ENCODE data around the gene GRIN2C.
"Not testable (repeated sequence)": the region's sequence is repeated elsewhere in the genome, so short reads cannot be mapped to it uniquely, and the experiment has no call there.

GRIN2C gene

DNA sequence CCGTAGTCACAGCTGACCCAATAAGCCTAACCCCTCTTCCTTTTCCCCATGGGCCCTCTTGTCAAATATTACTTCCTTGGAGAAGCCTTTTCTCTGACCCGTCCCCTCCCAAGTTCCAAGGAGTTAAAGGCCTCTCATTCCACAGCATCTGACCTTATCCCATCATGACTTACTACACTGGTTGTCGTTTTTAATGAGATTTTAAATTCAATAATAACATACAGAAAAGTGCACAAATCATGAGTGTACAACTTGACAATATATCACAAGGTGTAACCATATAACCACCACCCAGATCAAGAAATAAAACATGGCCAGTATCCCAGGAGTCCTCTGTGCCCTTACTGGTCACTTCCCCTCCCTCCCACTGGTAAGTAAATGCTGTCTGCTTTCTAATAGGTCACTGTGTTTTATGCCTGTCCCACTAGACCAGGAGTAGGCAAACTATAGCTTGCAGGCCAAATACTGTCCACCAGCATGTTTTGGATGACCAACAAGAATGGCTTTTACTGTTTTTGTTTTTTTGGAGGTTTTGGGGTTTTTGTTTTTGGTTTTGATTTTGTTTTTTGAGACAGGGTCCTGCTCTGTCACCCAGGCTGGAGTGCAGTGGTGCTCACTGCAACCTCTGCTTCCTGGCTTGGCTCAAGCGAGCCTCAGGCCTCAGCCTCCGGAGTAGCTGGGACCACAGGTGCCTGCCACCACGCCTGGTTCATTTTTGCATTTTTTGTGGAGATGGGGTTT lies 14.4 kb upstream of the GRIN2C start:
- Histone ChIP-seq H3K4me3 (peak overlapping the region; percentile 73), H3K27me3 (ENCODE audit: low read depth) (no peaks in the 10 kb centered on the region), H3K9me3 (no peaks in the 10 kb centered on the region), H3K4me1 (peaks cover 10% of the 10 kb centered on the region), H3K36me3 (replicated peaks) (no peaks in the 10 kb centered on the region)
- in situ Hi-C loops (cut with MboI; ENCODE audit: low sequenced_read_pairs): no loop called here
- peak in 1 of 2 experiments; percentile 13 for DNase-seq (ENCODE audit: low spot score in 2 of 2)

DNA sequence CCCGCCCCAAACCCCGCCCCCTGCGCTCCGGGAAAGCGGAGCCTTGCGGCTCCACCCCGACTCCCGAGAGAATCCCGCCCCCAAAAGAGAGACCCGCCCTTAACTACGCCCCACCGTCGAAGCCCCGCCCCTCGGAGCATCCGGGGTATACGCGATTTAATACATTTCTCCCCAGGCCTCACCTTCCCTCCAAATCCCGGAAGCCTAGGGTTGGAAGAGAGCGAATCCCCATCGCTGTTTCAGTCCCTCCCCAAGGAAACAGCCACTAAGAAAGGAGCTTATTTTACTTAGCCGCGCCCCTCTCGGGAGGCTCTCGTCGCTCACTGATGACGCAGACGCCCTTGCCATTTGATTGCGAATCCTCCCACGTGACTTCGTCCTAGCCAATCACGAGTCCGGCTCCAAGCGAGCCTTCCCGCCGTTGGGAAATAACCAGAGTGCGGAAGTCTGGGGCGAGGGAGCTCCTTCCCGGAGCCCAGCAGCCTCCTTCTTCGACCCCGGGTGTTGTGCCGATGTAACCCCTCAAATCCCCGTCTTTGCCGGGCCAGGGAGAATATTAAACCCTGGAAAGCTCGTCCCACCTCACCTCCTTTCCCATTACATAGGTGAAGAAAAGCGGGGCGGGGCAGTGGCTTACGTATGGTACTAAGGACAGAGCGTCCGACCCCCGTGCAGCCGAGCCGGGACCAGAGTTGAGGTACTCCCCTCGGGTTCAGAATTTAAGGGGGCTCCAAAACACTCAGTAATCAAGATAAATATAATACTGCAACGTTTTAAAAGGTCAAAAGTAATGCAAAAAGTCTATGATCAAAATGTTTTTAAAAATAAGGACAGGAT lies 13.6 kb upstream of the GRIN2C start:
- Histone ChIP-seq H3K27me3 (ENCODE audit: low read depth) (no peaks in the 10 kb centered on the region), H3K4me3 (peak overlapping the region; percentile 73), H3K9me3 (no peaks in the 10 kb centered on the region), H3K4me1 (peaks cover 10% of the 10 kb centered on the region), H3K36me3 (replicated peaks) (no peaks in the 10 kb centered on the region)
- in situ Hi-C loops (cut with MboI; ENCODE audit: low sequenced_read_pairs): no loop called here
- peak; percentile 99 for DNase-seq (ENCODE audit: low spot score in 2 of 2)

DNA sequence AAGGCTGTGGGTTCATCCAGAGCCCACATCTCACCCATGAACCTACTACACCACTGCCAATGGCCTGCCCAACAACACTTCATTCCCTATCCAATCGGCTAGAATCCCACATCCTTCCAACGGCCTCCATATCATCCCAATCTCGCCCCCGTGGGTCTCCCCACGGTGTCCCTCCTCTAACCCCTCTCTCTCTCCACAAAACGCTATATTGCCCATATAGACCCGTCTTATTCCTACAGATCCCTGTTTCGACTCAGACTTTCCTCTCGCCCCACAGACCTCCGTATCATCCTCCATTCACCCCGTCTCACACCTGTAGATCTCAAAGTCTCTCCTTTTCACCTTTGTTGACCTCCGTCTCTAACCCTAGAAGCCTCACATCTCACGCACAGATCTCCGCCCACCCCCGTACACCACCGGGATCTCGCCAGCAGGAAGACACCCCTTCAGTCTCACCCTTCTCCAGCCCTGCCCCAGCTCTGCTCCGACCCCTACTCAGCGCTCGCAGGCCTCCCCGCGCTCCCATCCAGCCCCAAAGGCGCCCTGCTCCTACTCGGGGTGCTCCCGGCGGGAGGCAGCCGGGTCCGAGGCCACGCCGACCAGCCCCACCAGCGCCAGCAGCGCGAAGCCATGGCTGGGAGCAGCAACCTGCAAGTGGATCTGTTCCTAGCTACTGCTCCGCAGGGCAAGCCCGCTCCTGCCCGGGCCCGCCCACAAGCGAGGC lies 12.8 kb upstream of the GRIN2C start, which contains the start of gene FDXR:
Gene FDXR, minus strand, starts transcription at position 682 of the 724 bp plus-strand sequence. Its CDS starts 50 bp downstream, at position 632.
- in situ Hi-C loops (cut with MboI; ENCODE audit: low sequenced_read_pairs): no loop called here
- peaks cover 10% of the 10 kb centered on the region for H3K4me1 ChIP-seq
- no peaks in the 10 kb centered on the region for H3K36me3 ChIP-seq (replicated peaks)
- DNase-seq (ENCODE audit: low spot score in 2 of 2): no peak
- no peaks in the 10 kb centered on the region for H3K9me3 ChIP-seq
- H3K4me3 ChIP-seq: peak within 1 kb of the TSS; percentile 73
- H3K27me3 ChIP-seq (ENCODE audit: low read depth): no peaks in the 10 kb centered on the region

DNA sequence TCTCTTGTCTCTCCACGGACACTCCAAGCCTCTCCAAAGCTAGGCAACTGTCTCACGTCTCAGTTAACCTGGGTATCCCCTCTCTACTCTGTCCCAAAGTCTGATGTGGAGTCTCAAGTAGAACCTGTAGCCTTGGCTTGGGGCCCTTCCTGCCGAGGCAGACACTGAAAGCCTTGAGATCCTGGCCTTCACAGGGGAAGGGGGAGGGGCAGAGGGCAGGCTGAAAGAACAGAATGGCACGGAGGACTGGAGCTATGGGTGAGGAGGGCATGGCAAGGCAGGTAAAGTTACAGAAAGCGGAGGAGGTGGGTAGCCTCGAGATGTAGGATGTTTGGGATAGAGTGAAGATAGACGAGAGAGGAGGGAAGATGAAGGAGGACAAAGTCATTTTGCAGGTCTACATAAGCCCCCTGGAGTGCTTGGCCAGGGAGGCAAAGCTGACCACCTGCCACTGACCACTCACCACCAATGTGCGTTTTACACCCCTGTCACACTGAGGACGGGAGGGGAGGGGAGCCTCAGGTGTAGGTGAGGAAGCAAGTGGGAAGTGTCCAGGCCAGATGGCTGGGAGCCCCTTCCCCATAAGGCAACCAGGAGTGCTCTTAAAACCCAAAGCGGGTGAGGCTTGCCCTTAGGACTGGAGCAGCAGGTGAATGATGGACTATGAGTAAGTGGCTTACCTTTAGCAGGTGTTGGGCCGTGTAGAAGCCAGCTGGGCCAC lies 11.8 kb upstream of the GRIN2C start:
- Histone ChIP-seq H3K9me3 (no peaks in the 10 kb centered on the region), H3K4me3 (peak overlapping the region; percentile 73), H3K27me3 (ENCODE audit: low read depth) (no peaks in the 10 kb centered on the region), H3K36me3 (replicated peaks) (no peaks in the 10 kb centered on the region), H3K4me1 (peaks cover 10% of the 10 kb centered on the region)
- in situ Hi-C loops (cut with MboI; ENCODE audit: low sequenced_read_pairs): no loop called here
- DNase-seq (ENCODE audit: low spot score in 2 of 2): no peak

DNA sequence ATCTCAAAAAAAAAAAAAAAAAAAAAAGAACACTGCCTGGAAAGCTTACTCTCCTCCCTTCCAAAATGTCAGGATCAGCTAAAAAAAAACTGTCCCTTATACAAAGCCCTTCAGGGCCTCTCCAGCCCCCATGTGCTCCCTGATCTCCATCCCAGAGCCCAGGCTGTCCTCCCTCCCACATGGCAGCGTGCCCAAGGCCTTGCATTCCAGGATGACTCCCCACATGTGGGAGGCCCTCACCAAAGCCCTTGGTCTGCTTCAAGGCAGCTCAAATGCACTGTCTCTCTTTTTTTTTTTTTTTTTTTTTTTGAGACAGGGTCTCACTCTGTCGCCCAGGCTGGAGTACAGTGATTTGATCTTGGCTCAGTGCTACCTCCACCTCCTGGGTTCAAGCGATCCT lies 10.8 kb upstream of the GRIN2C start:
- DNase-seq (ENCODE audit: low spot score in 2 of 2): no peak
- no peak overlapping the region for H3K4me3 ChIP-seq
- no peaks in the 10 kb centered on the region for H3K27me3 ChIP-seq (ENCODE audit: low read depth)
- no peaks in the 10 kb centered on the region for H3K36me3 ChIP-seq (replicated peaks)
- no peaks in the 10 kb centered on the region for H3K9me3 ChIP-seq
- in situ Hi-C loops (cut with MboI; ENCODE audit: low sequenced_read_pairs): no loop called here
- peaks cover 10% of the 10 kb centered on the region for H3K4me1 ChIP-seq

DNA sequence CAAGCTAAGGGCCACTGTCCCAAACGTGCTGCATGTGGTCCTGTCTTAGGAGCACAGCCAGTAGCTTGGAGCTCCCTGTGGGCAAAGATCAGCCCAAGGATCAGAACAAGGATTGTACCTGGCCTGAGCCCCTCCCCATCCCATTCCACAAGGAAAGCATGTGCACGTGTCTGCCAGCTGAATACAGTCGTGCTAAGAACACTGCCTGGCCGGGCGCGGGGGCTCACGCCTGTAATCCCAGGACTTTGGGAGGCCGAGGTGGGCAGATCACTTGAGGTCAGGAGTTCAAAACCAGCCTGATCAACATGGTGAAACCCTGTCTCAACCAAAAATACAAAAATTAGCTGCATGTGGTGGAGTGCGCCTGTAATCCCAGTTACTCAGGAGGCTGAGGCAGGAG lies 10.3 kb upstream of the GRIN2C start:
- H3K9me3 ChIP-seq; H3K36me3 ChIP-seq (replicated peaks); in situ Hi-C loops (cut with MboI; ENCODE audit: low sequenced_read_pairs); H3K4me3 ChIP-seq; H3K4me1 ChIP-seq; DNase-seq (ENCODE audit: low spot score in 2 of 2); H3K27me3 ChIP-seq (ENCODE audit: low read depth): not testable (repeated sequence)

DNA sequence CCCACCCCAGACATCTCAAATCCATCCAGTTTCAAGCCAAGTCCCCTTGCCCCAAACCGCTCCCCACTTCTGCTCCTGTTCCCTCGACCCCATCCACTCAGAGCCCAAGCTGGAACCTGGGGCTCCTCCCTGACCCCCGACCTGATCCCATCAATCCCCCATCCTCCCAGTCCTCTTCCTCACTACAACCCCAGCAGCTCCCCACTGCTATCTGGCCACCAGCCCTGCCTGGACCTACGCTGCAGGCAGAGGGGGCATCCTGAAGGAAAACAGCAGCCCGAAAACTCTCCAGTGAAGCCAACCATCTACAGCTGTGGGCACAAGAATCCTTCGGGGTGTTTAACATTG lies 9.2 kb upstream of the GRIN2C start:
- DNase-seq (ENCODE audit: low spot score in 2 of 2): no peak
- H3K9me3 ChIP-seq: no peaks in the 10 kb centered on the region
- in situ Hi-C loops (cut with MboI; ENCODE audit: low sequenced_read_pairs): loop anchor here (5.0 kb wide), 1 partner anchor 127 kb away; no protein-coding TSS in a partner anchor
- H3K4me3 ChIP-seq: no peak overlapping the region
- H3K4me1 ChIP-seq: peaks cover 8% of the 10 kb centered on the region
- H3K27me3 ChIP-seq (ENCODE audit: low read depth): no peaks in the 10 kb centered on the region
- H3K36me3 ChIP-seq (replicated peaks): no peaks in the 10 kb centered on the region

DNA sequence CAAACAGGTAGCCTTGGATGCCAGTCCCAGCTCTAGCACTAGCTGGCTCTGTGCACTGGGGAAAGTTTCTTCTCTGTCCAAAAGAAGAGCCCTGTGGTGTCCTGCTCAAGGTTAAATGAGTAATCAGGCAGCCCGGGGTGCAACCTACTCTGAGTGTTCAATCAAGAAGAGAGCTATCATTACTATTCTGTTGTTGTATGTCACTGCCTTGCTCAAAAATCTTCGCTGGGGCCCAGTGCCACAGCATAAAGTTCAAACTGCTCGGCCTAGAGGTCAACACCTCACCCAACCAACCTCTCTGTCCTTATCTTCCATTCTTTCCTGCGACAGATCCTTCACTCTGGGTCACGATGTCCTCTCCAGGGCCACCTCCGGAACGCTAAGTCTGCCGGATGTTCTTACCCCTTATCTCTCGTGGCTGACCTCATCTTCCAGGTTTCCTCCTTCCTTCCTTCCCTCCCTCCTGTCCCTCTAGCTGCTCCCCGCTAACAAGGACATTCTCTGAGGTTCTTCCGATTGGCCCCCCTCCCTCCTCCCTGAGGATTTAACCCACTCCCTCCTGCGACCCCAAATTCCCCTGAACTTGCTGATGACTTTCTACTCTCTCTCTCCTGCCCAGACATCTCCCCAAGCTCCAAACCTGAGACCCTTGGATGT lies 8.7 kb upstream of the GRIN2C start:
- no peak for DNase-seq (ENCODE audit: low spot score in 2 of 2)
- no peak overlapping the region for H3K4me3 ChIP-seq
- H3K4me1 ChIP-seq: peaks cover 8% of the 10 kb centered on the region
- H3K9me3 ChIP-seq: no peaks in the 10 kb centered on the region
- H3K27me3 ChIP-seq (ENCODE audit: low read depth): no peaks in the 10 kb centered on the region
- in situ Hi-C loops (cut with MboI; ENCODE audit: low sequenced_read_pairs): loop anchor here (5.0 kb wide), 1 partner anchor 126 kb away; no protein-coding TSS in a partner anchor
- no peaks in the 10 kb centered on the region for H3K36me3 ChIP-seq (replicated peaks)

DNA sequence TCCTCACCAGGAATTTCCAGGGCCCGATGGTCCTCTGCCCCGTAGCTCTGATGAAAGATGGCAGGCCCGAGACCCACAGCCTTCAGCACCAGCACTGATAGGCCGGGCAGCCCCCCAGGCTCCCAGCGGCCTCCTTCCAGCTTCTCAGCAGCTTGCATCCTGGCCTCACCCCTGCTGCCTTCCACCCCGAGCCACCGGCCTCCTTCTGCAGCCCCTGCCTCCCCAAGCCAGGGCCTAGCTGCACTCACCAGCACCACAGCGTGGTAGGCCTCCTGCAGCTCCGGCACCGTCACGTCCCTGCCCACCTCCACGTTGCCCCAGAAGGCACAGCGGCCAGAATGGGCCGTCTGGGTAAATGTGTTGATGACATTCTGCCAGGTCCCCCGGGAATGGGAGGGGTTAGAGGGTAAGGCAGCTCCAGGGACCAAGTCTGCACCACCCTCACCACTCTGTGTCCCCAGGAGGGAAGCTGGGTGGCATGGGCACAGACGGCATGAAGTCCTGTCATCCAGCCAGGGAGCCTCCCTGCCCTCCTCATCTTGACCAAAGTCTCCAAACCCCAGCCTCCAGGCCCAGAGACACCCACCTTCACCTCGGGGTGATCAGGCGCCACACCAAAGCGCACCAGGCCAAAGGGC lies 6.6 kb upstream of the GRIN2C start:
- Histone ChIP-seq H3K4me3 (no peak overlapping the region), H3K36me3 (replicated peaks) (no peaks in the 10 kb centered on the region), H3K4me1 (no peaks in the 10 kb centered on the region), H3K9me3 (no peaks in the 10 kb centered on the region), H3K27me3 (ENCODE audit: low read depth) (no peaks in the 10 kb centered on the region)
- in situ Hi-C loops (cut with MboI; ENCODE audit: low sequenced_read_pairs): loop anchor here (5.0 kb wide), 1 partner anchor 124 kb away; no protein-coding TSS in a partner anchor
- no peak for DNase-seq (ENCODE audit: low spot score in 2 of 2)

DNA sequence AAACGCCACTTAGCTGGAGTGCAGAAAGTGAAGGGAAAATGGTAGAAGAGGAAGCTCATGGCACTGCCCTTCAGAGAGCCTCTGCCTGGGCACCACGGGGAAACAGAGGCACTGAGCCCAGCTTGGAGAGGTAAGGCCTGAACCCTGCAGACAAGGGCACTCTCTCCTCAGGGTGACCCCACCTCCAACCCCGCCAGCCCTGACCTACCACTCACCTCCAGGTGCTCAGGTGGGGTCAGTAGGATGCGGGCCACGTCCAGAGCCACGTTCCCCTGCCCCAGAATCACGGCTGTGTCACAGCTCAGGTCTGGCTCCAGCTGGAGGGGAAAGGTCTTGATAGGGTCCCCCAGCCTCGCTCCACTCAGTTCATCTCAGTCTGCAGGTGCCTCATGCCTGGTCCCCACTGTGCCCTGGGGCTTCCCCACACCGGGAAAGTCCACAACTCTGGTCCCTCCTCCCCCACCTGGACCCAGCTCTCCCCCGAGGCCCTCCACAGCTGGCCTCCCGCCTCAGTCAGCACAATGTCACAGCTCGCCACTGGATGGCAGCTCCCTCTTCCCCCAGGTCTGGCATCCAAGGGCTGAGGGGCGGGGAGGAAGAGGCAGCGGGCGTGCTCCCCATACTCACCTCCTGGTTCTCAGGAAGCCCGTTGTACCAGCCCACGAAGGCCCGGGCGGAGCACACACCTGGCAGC lies 6.0 kb upstream of the GRIN2C start:
- in situ Hi-C loops (cut with MboI; ENCODE audit: low sequenced_read_pairs): loop anchor here (5.0 kb wide), 1 partner anchor 123 kb away; no protein-coding TSS in a partner anchor
- DNase-seq (ENCODE audit: low spot score in 2 of 2): no peak
- no peaks in the 10 kb centered on the region for H3K9me3 ChIP-seq
- no peak overlapping the region for H3K4me3 ChIP-seq
- no peaks in the 10 kb centered on the region for H3K4me1 ChIP-seq
- H3K27me3 ChIP-seq (ENCODE audit: low read depth): no peaks in the 10 kb centered on the region
- H3K36me3 ChIP-seq (replicated peaks): no peaks in the 10 kb centered on the region

DNA sequence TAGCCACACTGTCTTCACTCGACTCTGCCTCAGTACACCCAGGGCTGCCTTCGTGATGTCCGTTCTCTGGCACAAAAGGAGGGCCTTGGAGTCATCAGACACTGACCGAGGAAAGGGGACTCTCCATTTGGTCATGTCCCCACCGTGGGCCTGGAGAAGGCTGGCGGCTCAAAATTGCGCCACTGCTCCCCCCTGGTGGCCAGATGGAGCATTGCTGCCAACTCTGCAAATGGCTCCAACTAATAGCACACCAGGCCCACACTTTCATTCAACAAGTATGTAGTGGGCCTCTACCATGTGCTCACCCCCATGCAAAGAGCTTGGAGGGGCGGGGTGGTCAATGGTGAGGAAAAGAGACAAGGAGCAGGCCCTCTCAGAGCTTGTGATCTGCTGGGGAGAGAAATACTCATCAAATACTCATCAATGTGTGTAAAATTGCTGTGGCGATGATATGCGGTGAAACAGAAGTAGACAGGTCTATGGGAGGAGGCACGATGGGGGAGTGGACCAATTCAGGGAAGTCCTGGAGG lies 5.2 kb upstream of the GRIN2C start:
- peak; percentile 41 to 83 for DNase-seq (ENCODE audit: low spot score in 2 of 2)
- Histone ChIP-seq H3K4me1 (no peaks in the 10 kb centered on the region), H3K4me3 (no peak overlapping the region), H3K9me3 (no peaks in the 10 kb centered on the region), H3K27me3 (ENCODE audit: low read depth) (peaks cover 6% of the 10 kb centered on the region), H3K36me3 (replicated peaks) (no peaks in the 10 kb centered on the region)
- in situ Hi-C loops (cut with MboI; ENCODE audit: low sequenced_read_pairs): loop anchor here (5.0 kb wide), 1 partner anchor 123 kb away; no protein-coding TSS in a partner anchor
